SK-N-DZ (cell line): ENCODE measurements around the gene RASSF10.

Experiments used
- DNase-seq: peaks from one replicate; pipeline ENCODE4 v3.0.0-alpha.2; 2015; ENCODE audit warnings: low spot score

Gene RASSF10

DNA sequence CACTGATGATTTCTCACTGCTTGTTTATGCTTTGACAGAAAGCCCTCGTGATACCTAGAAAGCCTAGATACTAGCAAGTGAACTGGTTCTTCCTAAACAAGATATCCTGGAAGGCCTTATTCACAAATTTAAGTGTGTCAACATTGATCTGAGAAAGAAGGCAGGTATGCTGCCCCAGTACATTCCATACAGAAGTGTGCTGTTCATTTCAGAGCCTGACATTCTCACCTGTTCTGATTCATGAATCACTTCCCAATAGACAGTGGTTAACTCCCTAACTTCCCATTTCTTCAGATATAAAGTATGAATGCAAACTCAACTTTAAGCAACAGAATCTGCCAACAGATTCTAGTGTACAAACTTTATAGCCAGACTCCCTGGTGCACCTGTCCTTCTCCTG, 15.5 kb upstream of the RASSF10 start:
- no peak for DNase-seq

DNA sequence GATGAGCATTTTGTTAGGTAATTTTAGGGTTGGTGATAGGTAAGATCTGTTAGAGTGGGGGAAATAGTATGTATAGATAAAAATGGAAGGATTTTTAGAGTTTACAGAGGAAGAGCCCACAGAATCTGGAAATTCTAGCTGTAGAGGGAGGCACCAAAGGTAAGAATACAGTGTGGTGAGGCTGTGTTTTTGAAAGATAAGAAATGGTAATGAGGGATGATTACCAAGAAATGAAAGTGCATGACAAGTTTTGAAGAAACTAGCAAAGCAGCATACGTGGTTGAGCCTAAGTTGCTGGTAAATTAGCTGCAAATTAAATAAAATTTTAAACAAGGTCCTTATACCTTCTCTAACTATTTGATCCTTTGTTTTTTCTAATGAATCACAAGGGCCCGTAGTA, 14.6 kb upstream of the RASSF10 start:
- DNase-seq, result no peak

DNA sequence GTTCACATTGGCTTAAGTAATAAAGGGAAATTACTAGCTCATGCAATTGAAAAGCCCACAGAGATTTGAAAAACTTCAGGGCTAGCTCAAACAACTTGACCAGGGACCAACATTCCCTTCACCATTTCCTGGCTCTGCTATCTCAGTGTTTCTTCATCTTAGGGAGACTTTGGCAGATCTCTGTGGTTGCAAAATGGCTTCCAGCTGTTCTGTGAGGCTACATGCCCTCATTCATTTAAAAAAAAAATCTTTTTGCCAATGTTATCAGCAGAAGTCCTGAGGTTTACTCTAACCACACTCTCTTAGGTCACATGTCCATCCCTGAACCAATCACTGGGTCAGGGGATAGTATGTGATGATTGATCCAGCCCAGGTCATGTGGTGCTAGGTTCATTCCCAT, 13.9 kb upstream of the RASSF10 start:
- DNase-seq, result no peak

- DNase-seq, result no peak
Observed at GRCh38 chr11:12995823-12996222, 13.3 kb upstream of the RASSF10 start.

DNA sequence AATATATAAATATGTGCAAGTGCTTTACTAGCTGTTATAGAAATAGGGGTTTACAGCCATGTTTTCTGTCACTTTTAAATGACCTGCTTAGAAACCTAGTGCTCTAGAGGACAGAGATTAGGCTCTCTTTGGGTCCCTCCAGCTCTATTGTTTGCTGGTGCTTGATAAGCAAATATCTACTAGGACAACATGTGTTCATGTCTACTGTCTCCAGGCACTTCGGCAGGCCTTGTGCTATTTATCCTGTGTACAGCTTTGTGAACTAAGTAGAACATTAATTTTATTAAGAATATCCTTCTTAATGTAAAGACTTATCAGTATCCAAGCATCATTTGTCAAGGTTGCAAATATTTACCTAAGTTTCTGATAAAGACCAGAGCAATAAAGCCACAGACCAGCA, 11.9 kb upstream of the RASSF10 start:
- DNase-seq, result no peak

DNA sequence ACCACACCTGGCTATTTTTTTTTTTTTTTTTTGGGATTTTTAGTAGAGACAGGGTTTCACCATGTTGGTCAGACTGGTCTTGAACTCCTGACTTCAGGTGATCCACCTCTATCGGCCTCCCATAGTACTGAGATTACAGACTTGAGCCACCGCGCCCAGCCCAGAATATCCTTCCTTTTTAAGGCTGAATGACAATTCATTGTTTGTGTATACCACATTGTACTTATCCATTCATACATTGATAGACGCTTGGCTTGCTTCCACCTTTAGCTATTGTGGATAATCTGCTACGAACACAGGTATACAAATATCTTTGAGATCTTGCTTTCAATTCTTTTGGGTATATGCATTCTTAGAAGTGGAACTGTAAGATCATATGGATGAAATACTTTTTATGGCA, 10.8 kb upstream of the RASSF10 start:
- DNase-seq, result no peak

- DNase-seq, result no peak
Observed at GRCh38 chr11:12999597-12999996, 9.5 kb upstream of the RASSF10 start.

DNA sequence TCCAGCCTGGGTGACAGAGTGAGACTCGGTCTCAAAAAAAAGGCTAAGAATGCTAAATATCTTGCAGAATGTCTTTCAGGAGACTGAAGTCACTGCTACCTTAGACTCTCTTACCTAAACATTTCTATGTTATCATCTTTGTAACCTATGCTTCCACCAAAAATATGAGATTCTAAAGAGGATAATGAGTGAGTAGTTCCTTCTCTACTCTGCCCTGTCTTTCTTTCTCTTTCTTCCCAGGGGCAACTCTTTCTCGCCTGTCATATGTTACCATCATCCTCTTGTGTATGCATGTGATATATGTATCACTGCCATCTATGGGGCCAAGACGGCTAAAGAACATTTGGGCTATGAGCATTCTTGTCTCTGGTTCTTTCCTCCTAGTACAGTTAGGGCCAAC, 9.0 kb upstream of the RASSF10 start:
- DNase-seq, result no peak

DNA sequence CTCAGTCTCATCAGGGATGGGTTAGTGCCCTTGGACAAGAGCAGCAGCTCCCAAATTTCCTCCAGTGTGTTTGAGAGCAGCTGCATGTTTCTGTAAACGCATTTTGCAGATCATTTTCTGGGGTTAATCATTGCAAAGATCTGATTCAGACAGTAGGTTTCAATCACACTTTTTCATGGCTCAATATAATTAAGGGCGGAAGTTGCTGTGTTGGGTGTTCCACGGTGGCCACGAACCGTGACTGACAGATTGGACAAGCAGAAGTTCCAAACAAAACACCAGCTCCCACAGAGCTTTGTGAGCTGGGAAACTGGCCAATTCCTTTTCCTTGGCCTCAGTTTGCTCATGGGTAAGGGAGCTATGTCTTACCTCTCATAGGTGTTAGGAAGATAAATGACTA, 8.4 kb upstream of the RASSF10 start:
- no peak for DNase-seq

DNA sequence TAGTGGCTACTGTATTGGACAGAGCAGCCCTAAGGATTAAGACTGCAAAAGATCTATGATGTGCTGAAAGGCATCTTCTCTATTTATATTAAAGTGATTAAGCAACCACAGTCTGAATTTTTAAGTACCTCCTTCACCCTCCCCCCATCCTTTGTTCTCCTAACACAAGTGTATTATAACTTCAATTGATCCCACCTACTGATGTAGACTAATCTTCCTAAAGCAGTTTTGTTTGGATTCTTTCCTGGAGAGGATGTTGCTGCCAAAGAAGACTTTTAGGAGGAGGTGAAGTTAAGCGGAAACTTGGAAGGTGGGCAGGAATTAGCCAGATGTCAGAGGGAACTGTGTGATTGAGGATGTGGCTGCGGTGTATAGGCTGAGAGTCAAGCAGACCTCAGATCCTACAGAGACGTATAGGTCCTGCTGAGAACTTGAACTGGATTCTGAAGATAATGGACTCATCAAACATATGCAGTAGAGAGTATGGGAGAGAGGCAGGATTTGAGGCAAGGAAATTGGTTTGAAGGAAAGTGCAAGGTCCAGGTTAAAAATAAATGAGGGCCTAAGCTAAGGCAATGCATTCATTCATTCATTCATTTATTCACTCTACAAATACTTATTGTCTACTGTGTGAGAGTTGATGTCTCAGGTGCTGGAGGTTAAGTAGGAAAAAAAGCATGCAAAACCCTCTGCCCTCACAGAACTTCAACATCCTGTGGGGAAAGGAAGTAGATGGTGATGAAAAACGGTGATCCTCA, 5.2 kb upstream of the RASSF10 start:
- no peak for DNase-seq

DNA sequence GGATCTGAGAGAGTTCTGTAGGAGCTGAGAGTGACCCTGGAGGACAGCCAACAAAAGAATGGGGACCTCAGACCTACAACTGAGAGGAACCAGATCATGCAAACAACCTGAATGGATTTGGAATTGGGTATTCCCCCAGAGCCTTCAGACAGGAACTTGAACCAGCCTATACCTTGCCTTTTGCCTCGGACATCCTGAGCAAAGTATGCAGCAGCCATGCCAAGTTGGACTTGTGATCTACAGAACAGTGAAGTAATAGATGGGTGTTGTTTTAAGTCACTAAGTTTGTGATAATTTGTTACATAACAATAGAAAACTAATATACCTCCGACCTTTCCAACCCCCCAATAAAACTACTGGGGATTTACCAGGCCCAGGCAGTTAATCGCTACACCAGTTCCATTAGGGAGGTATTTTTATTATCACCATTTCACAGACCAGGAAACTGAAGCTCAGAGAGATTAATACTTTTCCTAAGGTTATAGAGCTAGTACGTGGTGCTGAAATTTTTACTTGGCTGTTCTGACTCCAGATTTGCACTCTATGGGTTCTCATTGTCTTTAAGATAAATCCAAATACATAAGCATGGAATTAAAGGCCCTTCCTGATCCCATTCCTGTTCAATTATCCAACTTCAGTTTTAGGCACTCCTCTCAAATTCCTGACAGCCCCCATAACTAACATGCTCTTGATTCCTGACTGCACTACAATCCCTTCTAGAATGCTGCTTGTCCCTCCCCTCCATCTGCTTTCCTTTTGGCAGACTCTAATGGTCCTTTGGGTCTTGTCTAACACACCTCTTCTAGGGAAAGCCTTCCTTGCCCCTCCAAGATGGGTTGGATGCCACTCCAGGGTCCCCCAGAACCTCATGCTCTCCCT, 1.7 kb upstream of the RASSF10 start:
- no peak for DNase-seq

DNA sequence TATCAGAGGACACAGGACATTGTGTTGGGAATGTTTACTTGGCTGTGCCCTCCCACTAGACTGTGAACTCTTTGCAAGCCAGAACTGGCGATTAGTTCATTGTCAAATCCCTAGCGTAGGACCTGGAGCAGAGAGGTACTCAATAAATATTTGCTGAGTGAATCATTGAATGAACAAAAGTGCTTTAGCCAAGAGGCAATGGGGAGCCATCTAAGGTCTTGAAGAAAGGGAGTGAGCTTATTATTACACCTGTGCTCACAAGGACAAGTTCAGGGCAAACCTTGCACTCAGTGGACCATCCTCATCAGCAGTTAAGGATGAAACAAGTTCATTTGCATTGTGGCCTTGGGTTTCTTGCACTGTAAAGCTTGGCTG, 1.1 kb upstream of the RASSF10 start:
- DNase-seq, result no peak

DNA sequence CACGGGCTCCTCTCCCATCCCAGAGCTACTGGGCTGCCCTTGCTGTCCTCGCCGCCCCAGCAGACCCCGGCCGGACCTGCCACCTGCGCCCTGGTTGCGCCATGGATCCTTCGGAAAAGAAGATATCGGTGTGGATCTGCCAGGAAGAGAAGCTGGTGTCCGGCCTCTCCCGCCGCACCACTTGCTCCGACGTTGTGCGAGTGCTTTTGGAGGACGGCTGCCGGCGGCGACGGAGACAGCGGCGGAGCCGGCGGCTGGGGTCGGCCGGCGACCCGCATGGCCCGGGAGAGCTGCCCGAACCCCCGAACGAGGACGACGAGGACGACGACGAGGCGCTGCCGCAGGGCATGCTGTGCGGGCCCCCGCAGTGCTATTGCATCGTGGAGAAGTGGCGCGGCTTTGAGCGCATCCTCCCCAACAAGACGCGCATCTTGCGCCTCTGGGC, 382 bp downstream of the RASSF10 start:
- DNase-seq, result no peak

DNA sequence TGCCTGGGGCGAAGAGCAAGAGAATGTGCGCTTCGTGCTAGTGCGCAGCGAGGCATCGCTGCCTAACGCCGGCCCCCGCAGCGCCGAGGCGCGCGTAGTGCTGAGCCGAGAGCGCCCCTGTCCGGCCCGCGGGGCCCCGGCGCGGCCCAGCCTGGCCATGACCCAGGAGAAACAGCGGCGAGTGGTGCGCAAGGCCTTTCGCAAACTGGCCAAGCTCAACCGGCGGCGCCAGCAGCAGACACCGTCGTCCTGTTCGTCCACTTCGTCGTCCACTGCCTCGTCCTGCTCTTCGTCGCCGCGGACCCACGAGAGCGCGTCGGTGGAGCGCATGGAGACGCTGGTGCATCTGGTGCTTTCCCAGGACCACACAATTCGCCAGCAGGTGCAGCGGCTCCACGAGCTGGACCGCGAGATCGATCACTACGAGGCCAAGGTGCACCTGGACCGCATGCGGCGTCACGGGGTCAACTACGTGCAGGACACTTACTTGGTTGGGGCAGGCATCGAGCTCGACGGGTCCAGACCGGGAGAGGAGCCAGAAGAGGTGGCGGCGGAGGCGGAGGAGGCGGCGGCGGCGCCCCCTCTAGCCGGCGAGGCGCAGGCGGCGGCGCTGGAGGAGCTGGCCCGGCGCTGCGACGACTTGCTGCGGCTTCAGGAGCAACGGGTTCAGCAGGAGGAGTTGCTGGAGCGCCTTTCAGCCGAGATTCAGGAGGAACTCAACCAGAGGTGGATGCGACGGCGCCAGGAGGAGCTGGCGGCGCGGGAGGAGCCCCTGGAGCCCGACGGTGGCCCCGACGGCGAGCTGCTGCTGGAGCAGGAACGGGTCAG, 1.0 kb downstream of the RASSF10 start:
- peak; percentile 33 for DNase-seq

GRCh38 chr11:13010749-13011465, 1.8 kb downstream of the RASSF10 start:
- no peak for DNase-seq

- no peak for DNase-seq
Observed at GRCh38 chr11:13011466-13012055, 2.4 kb downstream of the RASSF10 start.

GRCh38 chr11:13012056-13012661, 3.0 kb downstream of the RASSF10 start:
- DNase-seq, result no peak

DNA sequence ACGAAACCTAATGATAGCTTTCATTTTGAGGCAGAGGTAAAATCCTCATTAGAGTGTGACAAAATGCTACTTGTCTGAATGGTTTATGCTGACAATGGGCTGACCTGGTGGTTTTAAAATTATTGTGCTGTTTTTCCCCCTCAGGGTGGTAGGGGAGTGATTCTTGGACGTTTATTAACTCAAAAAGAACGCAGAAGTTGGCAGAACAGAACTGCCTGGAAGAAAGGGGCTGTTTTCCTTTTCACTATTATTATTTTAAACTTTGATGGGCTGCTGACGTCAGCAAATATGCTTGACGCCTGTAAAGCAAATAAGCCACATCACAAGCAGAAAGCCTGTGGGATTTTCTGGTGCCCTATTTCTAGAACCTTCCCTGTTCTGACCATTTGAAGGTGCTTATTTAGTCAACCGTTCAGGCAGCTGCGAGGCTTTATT, 4.0 kb downstream of the RASSF10 start:
- DNase-seq, result no peak

DNA sequence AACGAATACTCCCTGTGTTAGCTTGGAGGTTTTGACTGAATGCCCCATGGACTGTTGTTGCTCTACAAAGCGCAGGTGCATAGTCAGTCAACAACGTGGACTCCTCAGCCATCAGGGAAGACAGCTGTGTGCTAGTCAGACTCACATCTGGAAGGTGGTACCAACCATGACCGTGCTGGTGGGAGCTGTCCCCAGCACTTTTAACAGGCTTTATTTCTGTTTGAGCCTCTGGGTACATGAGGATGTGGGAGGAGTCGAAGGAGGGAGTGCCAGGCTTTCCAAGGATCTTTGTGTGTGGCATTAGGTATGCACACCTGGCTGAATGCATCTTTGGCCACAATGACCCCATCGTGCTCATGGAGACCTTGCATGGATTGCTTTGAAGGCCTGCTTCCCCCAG, 6.6 kb downstream of the RASSF10 start:
- DNase-seq, result no peak

DNA sequence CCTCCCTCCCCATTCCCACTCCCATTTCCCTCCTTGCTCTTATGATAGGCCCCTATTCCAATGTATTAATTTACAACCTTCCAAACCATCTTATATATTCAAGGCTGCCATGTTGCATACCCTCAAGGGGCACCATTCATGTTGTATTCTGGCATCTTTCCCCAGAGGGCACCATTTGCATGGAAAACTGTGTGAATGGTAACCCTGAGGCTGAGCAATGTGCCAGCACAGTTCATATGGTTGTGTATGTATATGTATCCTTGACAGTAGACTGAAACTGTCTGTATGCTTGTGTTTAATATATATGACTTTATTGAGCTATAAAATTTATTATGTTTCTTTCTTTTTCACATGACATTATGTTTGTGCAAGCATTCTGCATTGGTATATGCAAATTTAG, 7.3 kb downstream of the RASSF10 start:
- no peak for DNase-seq

DNA sequence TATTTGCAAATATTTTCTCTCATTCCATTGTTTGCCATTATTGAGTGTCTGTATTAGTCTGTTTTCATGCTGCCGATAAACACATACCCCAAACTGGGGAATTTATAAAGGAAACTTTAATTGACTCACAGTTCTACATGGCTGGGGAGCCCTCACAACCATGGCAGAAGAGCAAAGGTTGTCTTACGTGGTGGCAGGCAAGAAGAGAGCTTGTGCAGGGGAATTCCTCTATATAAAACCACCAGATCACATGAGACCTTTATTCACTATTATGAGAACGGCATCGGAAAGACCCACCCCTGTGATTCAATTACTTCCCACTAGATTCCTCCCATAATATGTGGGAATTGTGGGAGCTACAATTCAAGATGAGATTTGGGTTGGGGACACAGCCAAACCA, 10.2 kb downstream of the RASSF10 start:
- DNase-seq, result no peak
